HEK293 (cell line): ENCODE data around the gene SCGB1C1.

ENCODE experiments used
- CTCF ChIA-PET: fragments of 350-600 bp; formaldehyde crosslinking; extraction: SDS; loops from one replicate; lab custom pipeline; 2021; ENCODE audit warnings: antibody characterized with exemption; lab: Yijun Ruan, JAX
- POLR2A ChIA-PET: fragments of 300-600 bp; formaldehyde crosslinking; extraction: SDS; loops from one replicate; lab custom pipeline; 2020; ENCODE audit warnings: antibody characterized with exemption, inconsistent platforms; lab: Yijun Ruan, JAX
- H3K27ac ChIP-seq: fragments of 200-500 bp; sonication (Bioruptor generic); 2 replicates; pipeline ENCODE4 v1.5.1; 2014; ENCODE audit warnings: low read depth, low read length, control low read depth, inconsistent platforms; ENCODE audit errors: extremely low read depth
- H3K36me3 ChIP-seq, 2 experiments: fragments of 200-500 bp in 1 of 2; sonication (Bioruptor generic) in 1 of 2; 1 replicate in 1 of 2; 2 replicates in 1 of 2; pipeline ENCODE4 v1.5.1; 2014 to 2017; ENCODE audit warnings: inconsistent platforms in 2 of 2, low read length in 2 of 2; ENCODE audit not compliant: control insufficient read depth in 2 of 2, insufficient read depth in 1 of 2
- H3K4me1 ChIP-seq: fragments of 200-500 bp; sonication (Bioruptor generic); 2 replicates; pipeline ENCODE4 v1.5.1; 2014; ENCODE audit warnings: mild to moderate bottlenecking, low read length, inconsistent platforms; ENCODE audit not compliant: control insufficient read depth, insufficient read depth
- H3K4me3 ChIP-seq: 2 replicates; pipeline ENCODE4 v1.5.1; 2011; ENCODE audit warnings: low read depth, mild to moderate bottlenecking, control low read depth, low read length, moderate library complexity
- H3K9me3 ChIP-seq: fragments of 200-500 bp; sonication (Bioruptor generic); 2 replicates; pipeline ENCODE4 v1.5.1; 2014; ENCODE audit warnings: low read depth, low read length, inconsistent platforms; ENCODE audit not compliant: control insufficient read depth, insufficient read depth
- ELK4 ChIP-seq: IDR thresholded peaks from 2 replicates; pipeline ENCODE4 v1.6.1; 2011; ENCODE audit warnings: mild to moderate bottlenecking, low read depth, low read length, borderline replicate concordance
- GLIS2 ChIP-seq: fragments of 450-650 bp; formaldehyde crosslinking; IDR thresholded peaks from 2 replicates; pipeline ENCODE4 v1.5.1; 2016; ENCODE audit warnings: missing biosample characterization, missing genetic modification characterization
- MYNN ChIP-seq: fragments of 450-650 bp; formaldehyde crosslinking; IDR thresholded peaks from 2 replicates; pipeline ENCODE4 v1.5.1; 2016; ENCODE audit warnings: missing biosample characterization, missing genetic modification characterization, borderline replicate concordance
- SCRT2 ChIP-seq: fragments of 450-650 bp; formaldehyde crosslinking; IDR thresholded peaks from 2 replicates; pipeline ENCODE4 v1.5.1; 2016; ENCODE audit warnings: missing biosample characterization, missing genetic modification characterization
- TRIM28 ChIP-seq: IDR thresholded peaks from 2 replicates; pipeline ENCODE4 v1.6.1; 2011; ENCODE audit warnings: low read length, control low read depth, borderline replicate concordance
- WT1 ChIP-seq: fragments of 450-650 bp; formaldehyde crosslinking; IDR thresholded peaks from 2 replicates; pipeline ENCODE4 v1.5.1; 2016; ENCODE audit warnings: missing biosample characterization, missing genetic modification characterization
- ZBTB17 ChIP-seq: fragments of 450-650 bp; formaldehyde crosslinking; IDR thresholded peaks from 2 replicates; pipeline ENCODE4 v1.5.1; 2016; ENCODE audit warnings: missing biosample characterization, missing genetic modification characterization
- ZBTB21 ChIP-seq: fragments of 450-650 bp; formaldehyde crosslinking; IDR thresholded peaks from 2 replicates; pipeline ENCODE4 v1.5.1; 2017; ENCODE audit warnings: missing biosample characterization, missing genetic modification characterization
- ZBTB7A ChIP-seq: fragments of 450-650 bp; formaldehyde crosslinking; IDR thresholded peaks from 2 replicates; pipeline ENCODE4 v1.5.1; 2016; ENCODE audit warnings: low read depth, missing biosample characterization, missing genetic modification characterization
- ZEB2 ChIP-seq: fragments of 450-650 bp; formaldehyde crosslinking; IDR thresholded peaks from 2 replicates; pipeline ENCODE4 v1.5.1; 2016; ENCODE audit warnings: missing biosample characterization, missing genetic modification characterization
- ZNF112 ChIP-seq: fragments of 450-650 bp; formaldehyde crosslinking; IDR thresholded peaks from 2 replicates; pipeline ENCODE4 v1.5.0; 2017; ENCODE audit warnings: missing biosample characterization, missing genetic modification characterization
- ZNF350 ChIP-seq: fragments of 450-650 bp; formaldehyde crosslinking; IDR thresholded peaks from 2 replicates; pipeline ENCODE4 v1.5.0; 2017; ENCODE audit warnings: missing biosample characterization, mild to moderate bottlenecking, missing genetic modification characterization
- ZNF423 ChIP-seq: fragments of 450-650 bp; formaldehyde crosslinking; IDR thresholded peaks from 2 replicates; pipeline ENCODE4 v1.5.1; 2016; ENCODE audit warnings: missing biosample characterization, missing genetic modification characterization
- ZNF514 ChIP-seq: fragments of 450-650 bp; formaldehyde crosslinking; IDR thresholded peaks from 2 replicates; pipeline ENCODE4 v1.5.1; 2016; ENCODE audit warnings: missing biosample characterization, missing genetic modification characterization
- ZNF518A ChIP-seq: fragments of 450-650 bp; formaldehyde crosslinking; conservative IDR thresholded peaks from 2 replicates; pipeline ENCODE4 v1.5.1; 2016; ENCODE audit warnings: low read depth, missing biosample characterization, missing genetic modification characterization
- ZNF610 ChIP-seq: fragments of 450-650 bp; formaldehyde crosslinking; IDR thresholded peaks from 2 replicates; pipeline ENCODE4 v1.5.1; 2016; ENCODE audit warnings: missing biosample characterization, missing genetic modification characterization, borderline replicate concordance
- ZNF777 ChIP-seq: fragments of 450-650 bp; formaldehyde crosslinking; IDR thresholded peaks from 2 replicates; pipeline ENCODE4 v1.5.1; 2017; ENCODE audit warnings: missing biosample characterization, missing genetic modification characterization, borderline replicate concordance
- ZNF830 ChIP-seq: fragments of 450-650 bp; IDR thresholded peaks from 2 replicates; pipeline ENCODE4 v1.5.0; 2018; ENCODE audit warnings: missing biosample characterization, missing genetic modification characterization, low read depth, mild to moderate bottlenecking, moderate library complexity
- ZSCAN30 ChIP-seq: fragments of 450-650 bp; IDR thresholded peaks from 2 replicates; pipeline ENCODE4 v1.5.1; 2018; ENCODE audit warnings: missing biosample characterization, mild to moderate bottlenecking, missing genetic modification characterization, moderate library complexity
- ZSCAN4 ChIP-seq: fragments of 450-650 bp; formaldehyde crosslinking; IDR thresholded peaks from 2 replicates; pipeline ENCODE4 v1.5.1; 2017; ENCODE audit warnings: missing biosample characterization, missing genetic modification characterization
- TF ChIP-seq, protein P1 (sequence below): fragments of 450-650 bp; formaldehyde crosslinking; IDR thresholded peaks from 2 replicates; pipeline ENCODE4; 2016; ENCODE audit warnings: missing biosample characterization, missing genetic modification characterization
- TF ChIP-seq, protein P2 (sequence below): sonication (generic); formaldehyde crosslinking; IDR thresholded peaks from 2 replicates; pipeline ENCODE4 v1.8.1; 2022; ENCODE audit warnings: mild to moderate bottlenecking, moderate library complexity, missing genetic modification reagents

Gene SCGB1C1

GRCh38 chr11:206526-207207 is 13.8 kb downstream of the SCGB1C1 start:
- ChIA-PET CTCF (interaction anchor here (0.7 to 1.9 kb wide), 3 partner anchors 44 to 164 kb away, joined by 3 to 7 read pairs (median 3); no protein-coding TSS in a partner anchor), POLR2A (interaction anchor here (0.5 to 2.5 kb wide), 25 partner anchors 10 to 613 kb away, joined by 3 to 22 read pairs (median 5); partner anchors contain the start of genes PHRF1, PSMD13, RNH1 and TALDO1)
- Histone ChIP-seq H3K4me3 (peak overlapping the region; percentile 83), H3K4me1 (no peaks in the 10 kb centered on the region), H3K27ac (peak overlapping the region; percentile 63; the same call in 1 of the 2 replicates), H3K36me3 (peaks cover 0 to 55% of the 10 kb centered on the region in 2 experiments; a peak in 1 of 3 replicates), H3K9me3 (no peaks in the 10 kb centered on the region)
- no peak for TF ChIP-seq ZNF350 (tag by site-specific recombination)
- no peak for TF ChIP-seq ZNF112
- TF ChIP-seq ZNF777, result 0 out of 2 replicates have a peak, but pooled peaks have one; percentile 35
- no peak for TF ChIP-seq ZNF514 (tag by site-specific recombination)
- TF ChIP-seq ZBTB21, result no peak
- no peak for TF ChIP-seq ZNF610 (tag by site-specific recombination)
- TF ChIP-seq GLIS2, result peak; percentile 47; the same call in 1 of the 2 replicates
- TF ChIP-seq ZNF830 (tag by site-specific recombination), result no peak
- peak; percentile 12; the same call in 1 of the 2 replicates for TF ChIP-seq MYNN
- peak; percentile 74 for TF ChIP-seq ZBTB17 (tag by site-specific recombination)
- TF ChIP-seq ZNF423, result no peak
- no peak for TF ChIP-seq ZNF518A (tag by site-specific recombination)
- TF ChIP-seq ZSCAN30, result 0 out of 2 replicates have a peak, but pooled peaks have one; percentile 16
- peak; percentile 61 for TF ChIP-seq SCRT2 (tag by site-specific recombination)
- TF ChIP-seq ZBTB7A, result peak; percentile 26; the same call in 1 of the 2 replicates

DNA sequence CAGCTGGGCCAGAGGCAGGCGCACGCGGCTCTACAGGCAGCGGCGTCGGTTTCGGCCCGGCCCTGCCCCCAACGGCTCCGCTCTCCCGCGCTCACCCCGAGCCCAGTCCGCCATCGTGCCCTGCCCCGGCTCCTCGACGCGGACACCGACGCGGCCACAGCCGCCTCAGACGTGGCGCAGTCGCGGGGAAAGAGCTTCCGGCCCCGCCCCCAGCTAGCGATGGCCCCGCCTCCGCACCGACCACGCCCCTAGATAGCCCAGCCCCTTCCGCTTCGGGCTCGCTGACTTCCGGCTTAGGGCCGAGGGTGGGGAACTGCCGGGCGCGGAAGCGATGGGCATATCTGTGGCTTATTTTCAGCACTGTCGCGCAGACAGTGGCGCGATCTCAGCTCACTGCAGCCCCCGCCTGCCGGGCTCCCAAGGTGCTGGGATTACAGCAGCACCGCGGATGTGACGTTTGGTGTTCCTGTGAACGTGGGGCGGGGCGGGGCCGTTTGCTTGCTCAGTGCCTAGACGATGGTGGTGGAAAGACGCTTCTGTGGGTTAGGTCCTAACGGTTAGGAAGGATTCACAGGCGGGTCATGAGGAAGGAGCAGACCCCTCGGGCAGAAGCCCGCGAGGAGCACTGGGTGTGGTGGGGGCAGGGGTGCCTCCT is 14.5 kb downstream of the SCGB1C1 start, which contains the start of the genes BET1L and RIC8A:
BET1L (minus strand) TSS at position 192 of the 655 bp plus-strand sequence; CDS start at position 114, 78 bp downstream.
RIC8A (plus strand) TSS at position 501 of the 655 bp plus-strand sequence. CDS start 1,147 bp downstream, outside the sequence.
- H3K36me3 ChIP-seq, result peaks cover 0 to 62% of the 10 kb centered on the region in 2 experiments; a peak in 1 of 3 replicates
- CTCF ChIA-PET, result interaction anchor here (0.8 to 1.9 kb wide), 2 partner anchors 43 to 145 kb away, joined by 3 to 7 read pairs; no protein-coding TSS in a partner anchor
- H3K9me3 ChIP-seq, result no peaks in the 10 kb centered on the region
- POLR2A ChIA-PET, result interaction anchor here (0.5 to 2.5 kb wide), 26 partner anchors 9 to 612 kb away, joined by 3 to 22 read pairs (median 4); partner anchors contain the start of genes PHRF1, PSMD13, RNH1 and TALDO1
- H3K4me3 ChIP-seq, result peak within 1 kb of the TSS; percentile 83
- H3K4me1 ChIP-seq, result no peaks in the 10 kb centered on the region
- H3K27ac ChIP-seq, result peak within 1 kb of the TSS; percentile 63
- TF ChIP-seq TRIM28 (peak; percentile 14; the same call in 1 of the 2 replicates), WT1 (tag by site-specific recombination) (no peak), ELK4 (peak; percentile 75; the same call in 1 of the 2 replicates), ZEB2 (tag by site-specific recombination) (0 out of 2 replicates have a peak, but pooled peaks have one; percentile 31), ZSCAN4 (tag by site-specific recombination) (no peak)
- TF ChIP-seq, protein P1, sequence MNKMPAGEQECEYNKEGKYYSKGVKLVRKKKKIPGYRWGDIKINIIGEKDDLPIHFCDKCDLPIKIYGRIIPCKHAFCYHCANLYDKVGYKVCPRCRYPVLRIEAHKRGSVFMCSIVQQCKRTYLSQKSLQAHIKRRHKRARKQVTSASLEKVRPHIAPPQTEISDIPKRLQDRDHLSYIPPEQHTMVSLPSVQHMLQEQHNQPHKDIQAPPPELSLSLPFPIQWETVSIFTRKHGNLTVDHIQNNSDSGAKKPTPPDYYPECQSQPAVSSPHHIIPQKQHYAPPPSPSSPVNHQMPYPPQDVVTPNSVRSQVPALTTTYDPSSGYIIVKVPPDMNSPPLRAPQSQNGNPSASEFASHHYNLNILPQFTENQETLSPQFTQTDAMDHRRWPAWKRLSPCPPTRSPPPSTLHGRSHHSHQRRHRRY (tag by site-specific recombination), result no peak
- TF ChIP-seq, protein P2, sequence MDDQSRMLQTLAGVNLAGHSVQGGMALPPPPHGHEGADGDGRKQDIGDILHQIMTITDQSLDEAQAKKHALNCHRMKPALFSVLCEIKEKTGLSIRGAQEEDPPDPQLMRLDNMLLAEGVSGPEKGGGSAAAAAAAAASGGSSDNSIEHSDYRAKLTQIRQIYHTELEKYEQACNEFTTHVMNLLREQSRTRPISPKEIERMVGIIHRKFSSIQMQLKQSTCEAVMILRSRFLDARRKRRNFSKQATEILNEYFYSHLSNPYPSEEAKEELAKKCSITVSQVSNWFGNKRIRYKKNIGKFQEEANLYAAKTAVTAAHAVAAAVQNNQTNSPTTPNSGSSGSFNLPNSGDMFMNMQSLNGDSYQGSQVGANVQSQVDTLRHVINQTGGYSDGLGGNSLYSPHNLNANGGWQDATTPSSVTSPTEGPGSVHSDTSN, result peak; percentile 76; the same call in 1 of the 2 replicates
